MM.1S (cell line): Measurements from ENCODE around the gene SERPINA9.

Experiments used
- DNase-seq: peaks from one replicate; pipeline ENCODE4 v3.0.0-alpha.2; 2015
- H2AFZ ChIP-seq: fragments of 300-600 bp; sonication (generic); 2 replicates; pipeline ENCODE4 v1.6.0; 2016; ENCODE audit warnings: antibody characterized with exemption, low read length
- H3F3A ChIP-seq: fragments of 300-600 bp; sonication (generic); 2 replicates; pipeline ENCODE4 v1.6.1; 2016; ENCODE audit warnings: mild to moderate bottlenecking, antibody characterized with exemption, low read length, moderate library complexity, mixed read lengths; ENCODE audit not compliant: insufficient read depth
- H3K27ac ChIP-seq: fragments of 300-600 bp; sonication (generic); 2 replicates; pipeline ENCODE4 v1.5.1; 2016; ENCODE audit warnings: mild to moderate bottlenecking, low read length
- H3K27me3 ChIP-seq: fragments of 300-600 bp; sonication (generic); replicated peaks from 2 replicates; pipeline ENCODE4 v1.6.0; 2016; ENCODE audit warnings: low read length; ENCODE audit not compliant: insufficient read depth
- H3K36me3 ChIP-seq: fragments of 300-600 bp; sonication (generic); replicated peaks from 2 replicates; pipeline ENCODE4 v1.6.1; 2016; ENCODE audit warnings: mild to moderate bottlenecking, low read length, mixed read lengths; ENCODE audit not compliant: insufficient read depth
- H3K4me1 ChIP-seq: fragments of 300-600 bp; sonication (generic); 2 replicates; pipeline ENCODE4 v1.6.1; 2016; ENCODE audit warnings: low read length, mixed read lengths
- H3K4me2 ChIP-seq: fragments of 300-600 bp; sonication (generic); 2 replicates; pipeline ENCODE4 v1.6.0; 2016; ENCODE audit warnings: low read depth, low read length
- H3K4me3 ChIP-seq: fragments of 300-600 bp; sonication (generic); 2 replicates; pipeline ENCODE4 v1.5.1; 2016; ENCODE audit warnings: low read length, mixed read lengths
- H3K79me2 ChIP-seq: fragments of 300-600 bp; sonication (generic); 2 replicates; pipeline ENCODE4 v1.6.1; 2016; ENCODE audit warnings: mixed run types, low read length, mixed read lengths
- H3K9ac ChIP-seq: fragments of 300-600 bp; sonication (generic); 2 replicates; pipeline ENCODE4 v1.6.1; 2016; ENCODE audit warnings: low read length, mixed read lengths
- H3K9me2 ChIP-seq: fragments of 300-600 bp; sonication (generic); replicated peaks from 2 replicates; pipeline ENCODE4 v1.6.1; 2016; ENCODE audit warnings: mild to moderate bottlenecking, low read length, mixed read lengths; ENCODE audit not compliant: insufficient read depth
- H3K9me3 ChIP-seq: fragments of 300-600 bp; sonication (generic); replicated peaks from 2 replicates; pipeline ENCODE4 v1.6.1; 2016; ENCODE audit warnings: mild to moderate bottlenecking, low read length, mixed read lengths; ENCODE audit not compliant: insufficient read depth
- H4K20me1 ChIP-seq: fragments of 300-600 bp; sonication (generic); 2 replicates; pipeline ENCODE4 v1.6.1; 2016; ENCODE audit warnings: mild to moderate bottlenecking, low read length, moderate library complexity, mixed read lengths; ENCODE audit not compliant: insufficient read depth
- EZH2 ChIP-seq: fragments of 300-600 bp; sonication (generic); optimal IDR thresholded peaks from 2 replicates; pipeline ENCODE3; 2017; ENCODE audit warnings: low read depth, mild to moderate bottlenecking, antibody characterized with exemption, low read length, mixed read lengths
- EZH2phosphoT487 ChIP-seq: fragments of 300-600 bp; sonication (generic); IDR thresholded peaks from 2 replicates; pipeline ENCODE4 v1.6.1; 2018; ENCODE audit warnings: antibody characterized with exemption, low read length
- TF ChIP-seq, protein P1 (sequence below): fragments of 300-600 bp; sonication (generic); IDR thresholded peaks from 2 replicates; pipeline ENCODE4 v1.5.1; 2016; ENCODE audit warnings: antibody characterized with exemption, low read length, mixed read lengths

Gene SERPINA9

DNA sequence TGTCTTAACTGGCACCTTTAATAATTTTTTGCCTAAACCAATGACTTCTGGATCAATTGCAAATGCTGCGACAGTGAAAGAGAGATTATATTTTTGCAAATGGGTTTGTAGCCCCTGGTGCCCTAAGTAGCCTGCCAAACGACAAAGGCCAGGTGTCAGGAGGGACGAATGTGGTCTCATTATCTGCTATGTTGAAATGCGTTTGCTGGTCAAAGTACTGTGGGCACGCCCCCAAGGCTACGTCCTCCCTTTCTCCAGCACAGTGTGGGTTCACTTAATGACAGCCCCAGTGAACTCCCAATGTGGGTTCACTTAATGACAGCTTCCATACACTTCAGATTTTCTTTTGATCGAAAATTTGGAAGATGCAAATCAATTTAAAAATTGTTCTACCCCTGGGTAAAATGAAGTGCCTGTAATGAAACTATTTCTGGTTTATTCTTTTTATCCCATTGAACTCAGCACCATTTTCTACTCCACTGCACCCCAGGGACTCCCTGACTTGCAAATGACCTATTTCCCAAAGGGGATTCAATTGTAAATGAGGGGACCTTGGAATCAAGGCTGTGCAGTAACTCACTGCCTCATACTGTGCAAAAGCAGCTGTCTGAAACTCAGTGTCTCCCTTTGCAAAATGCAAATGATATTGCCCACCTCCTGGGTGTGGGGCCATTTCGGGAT, 24.8 kb downstream of the SERPINA9 start:
- H3F3A ChIP-seq = no peaks in the 10 kb centered on the region
- no peaks in the 10 kb centered on the region for H3K36me3 ChIP-seq
- H3K4me1 ChIP-seq = no peaks in the 10 kb centered on the region
- no peak overlapping the region for H3K4me3 ChIP-seq
- H3K4me2 ChIP-seq = no peak overlapping the region
- H3K27ac ChIP-seq = no peak overlapping the region
- no peaks in the 10 kb centered on the region for H4K20me1 ChIP-seq
- no peak overlapping the region for H3K9ac ChIP-seq
- no peak for DNase-seq
- TF ChIP-seq EZH2 = no peak
- TF ChIP-seq, protein P1, sequence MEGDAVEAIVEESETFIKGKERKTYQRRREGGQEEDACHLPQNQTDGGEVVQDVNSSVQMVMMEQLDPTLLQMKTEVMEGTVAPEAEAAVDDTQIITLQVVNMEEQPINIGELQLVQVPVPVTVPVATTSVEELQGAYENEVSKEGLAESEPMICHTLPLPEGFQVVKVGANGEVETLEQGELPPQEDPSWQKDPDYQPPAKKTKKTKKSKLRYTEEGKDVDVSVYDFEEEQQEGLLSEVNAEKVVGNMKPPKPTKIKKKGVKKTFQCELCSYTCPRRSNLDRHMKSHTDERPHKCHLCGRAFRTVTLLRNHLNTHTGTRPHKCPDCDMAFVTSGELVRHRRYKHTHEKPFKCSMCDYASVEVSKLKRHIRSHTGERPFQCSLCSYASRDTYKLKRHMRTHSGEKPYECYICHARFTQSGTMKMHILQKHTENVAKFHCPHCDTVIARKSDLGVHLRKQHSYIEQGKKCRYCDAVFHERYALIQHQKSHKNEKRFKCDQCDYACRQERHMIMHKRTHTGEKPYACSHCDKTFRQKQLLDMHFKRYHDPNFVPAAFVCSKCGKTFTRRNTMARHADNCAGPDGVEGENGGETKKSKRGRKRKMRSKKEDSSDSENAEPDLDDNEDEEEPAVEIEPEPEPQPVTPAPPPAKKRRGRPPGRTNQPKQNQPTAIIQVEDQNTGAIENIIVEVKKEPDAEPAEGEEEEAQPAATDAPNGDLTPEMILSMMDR = no peak
- no peak for TF ChIP-seq EZH2phosphoT487
- H3K79me2 ChIP-seq = no peaks in the 10 kb centered on the region
- H2AFZ ChIP-seq = no peak overlapping the region
- H3K9me3 ChIP-seq = no peaks in the 10 kb centered on the region
- no peaks in the 10 kb centered on the region for H3K9me2 ChIP-seq
- H3K27me3 ChIP-seq = no peaks in the 10 kb centered on the region

- Histone ChIP-seq H3K4me1 (no peaks in the 10 kb centered on the region), H3K4me2 (no peak overlapping the region), H3K4me3 (no peak overlapping the region), H4K20me1 (no peaks in the 10 kb centered on the region), H3K9me3 (no peaks in the 10 kb centered on the region), H3F3A (no peaks in the 10 kb centered on the region), H3K9ac (no peak overlapping the region), H3K79me2 (no peaks in the 10 kb centered on the region), H3K9me2 (no peaks in the 10 kb centered on the region), H3K27me3 (no peaks in the 10 kb centered on the region), H2AFZ (no peak overlapping the region), H3K36me3 (no peaks in the 10 kb centered on the region), H3K27ac (no peak overlapping the region)
- no peak for TF ChIP-seq EZH2phosphoT487
- TF ChIP-seq EZH2 = no peak
- TF ChIP-seq, protein P1 = no peak
- no peak for DNase-seq
These were observed 25.3 kb downstream of the SERPINA9 start for GRCh38 chr14:94450722-94451090.

- Histone ChIP-seq H4K20me1 (no peaks in the 10 kb centered on the region), H3K9ac (no peak overlapping the region)
- no peak for DNase-seq
These were observed 26.1 kb downstream of the SERPINA9 start for GRCh38 chr14:94449930-94450329.

More at GRCh38 chr14:94449930-94450329, 26.1 kb downstream of the SERPINA9 start:
- H3K4me2 ChIP-seq = no peak overlapping the region
- H3K9me3 ChIP-seq = no peaks in the 10 kb centered on the region
- H3K27me3 ChIP-seq = no peaks in the 10 kb centered on the region
- no peak overlapping the region for H2AFZ ChIP-seq
- H3K4me3 ChIP-seq = no peak overlapping the region
- TF ChIP-seq EZH2phosphoT487 (no peak), EZH2 (no peak)
- TF ChIP-seq, protein P1 = no peak
- H3K36me3 ChIP-seq = no peaks in the 10 kb centered on the region
- H3K79me2 ChIP-seq = no peaks in the 10 kb centered on the region
- no peaks in the 10 kb centered on the region for H3K4me1 ChIP-seq
- no peak overlapping the region for H3K27ac ChIP-seq
- no peaks in the 10 kb centered on the region for H3F3A ChIP-seq
- H3K9me2 ChIP-seq = no peaks in the 10 kb centered on the region
